ENCODE data around the gene SPRR4.

Gene SPRR4

DNA sequence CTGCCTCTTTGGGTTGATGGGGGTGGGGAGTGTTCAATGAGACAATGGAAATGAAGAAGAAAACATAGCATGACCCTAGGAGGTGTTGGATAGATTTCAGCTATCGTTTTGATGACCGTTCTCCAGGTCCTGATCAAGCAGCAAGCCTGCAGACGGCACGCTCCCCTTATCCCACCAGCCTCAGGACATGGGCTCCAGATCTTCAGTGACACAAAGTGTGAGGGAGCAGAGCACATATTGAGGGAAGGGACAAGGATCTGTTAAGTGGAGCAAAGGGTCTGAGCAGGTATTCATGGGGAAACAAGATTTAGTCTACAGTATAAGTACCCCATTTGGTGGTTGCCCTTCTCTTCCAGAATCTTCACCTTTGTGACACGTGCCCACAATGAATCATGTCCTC, 18.7 kb upstream of the SPRR4 start:
- Histone ChIP-seq H3K27ac (ENCODE audit: low read length) (no peak overlapping the region), H3K4me1 (ENCODE audit: control insufficient read depth, insufficient read depth, low read length) (no peaks in the 10 kb centered on the region), H3K27me3 (ENCODE audit: control insufficient read depth in 1 of 2, insufficient read depth in 2 of 2, low read length in 2 of 2) (peaks cover 0 to 2% of the 10 kb centered on the region in 2 donors)

DNA sequence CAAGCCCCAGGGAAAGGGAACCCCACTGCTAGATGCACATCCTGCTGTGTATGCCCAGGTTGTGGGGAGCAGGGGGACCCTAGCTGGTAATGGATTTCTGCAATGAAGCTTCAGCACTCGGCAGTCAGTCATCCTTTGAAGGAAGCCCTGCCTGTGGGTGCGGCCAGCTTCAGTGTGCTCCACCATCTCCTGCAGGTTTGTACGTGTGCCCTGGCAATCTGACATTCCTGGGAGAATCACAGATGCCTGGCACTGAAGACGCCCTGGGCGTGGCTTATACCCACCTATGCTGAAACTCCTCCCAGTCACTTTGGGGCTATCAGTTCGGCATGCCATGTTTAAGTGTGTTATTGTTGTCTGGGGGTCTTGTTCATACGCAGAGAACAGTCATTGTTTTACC, 16.7 kb upstream of the SPRR4 start:
- Histone ChIP-seq H3K4me3 (ENCODE audit: low read length in 2 of 2) (no peak overlapping the region), H3K27ac (ENCODE audit: low read length) (no peak overlapping the region), H3K27me3 (ENCODE audit: control insufficient read depth in 1 of 2, insufficient read depth in 2 of 2, low read length in 2 of 2) (peaks cover 0 to 2% of the 10 kb centered on the region in 2 donors), H3K36me3 (ENCODE audit: control insufficient read depth in 2 of 2, insufficient read depth in 2 of 2, low read length in 2 of 2) (no peaks in the 10 kb centered on the region), H3K9ac (ENCODE audit: low read length in 2 of 2) (no peak overlapping the region), H3K4me1 (ENCODE audit: control insufficient read depth, insufficient read depth, low read length) (no peaks in the 10 kb centered on the region), H3K9me3 (ENCODE audit: control insufficient read depth in 2 of 2, low read length in 2 of 2) (no peaks in the 10 kb centered on the region)

More for the DNA sequence above, 18.7 kb upstream of the SPRR4 start:
- Histone ChIP-seq H3K9me3 (ENCODE audit: control insufficient read depth in 2 of 2, low read length in 2 of 2) (no peaks in the 10 kb centered on the region), H3K9ac (ENCODE audit: low read length in 2 of 2) (no peak overlapping the region), H3K4me3 (ENCODE audit: low read length in 2 of 2) (no peak overlapping the region), H3K36me3 (ENCODE audit: control insufficient read depth in 2 of 2, insufficient read depth in 2 of 2, low read length in 2 of 2) (no peaks in the 10 kb centered on the region)

DNA sequence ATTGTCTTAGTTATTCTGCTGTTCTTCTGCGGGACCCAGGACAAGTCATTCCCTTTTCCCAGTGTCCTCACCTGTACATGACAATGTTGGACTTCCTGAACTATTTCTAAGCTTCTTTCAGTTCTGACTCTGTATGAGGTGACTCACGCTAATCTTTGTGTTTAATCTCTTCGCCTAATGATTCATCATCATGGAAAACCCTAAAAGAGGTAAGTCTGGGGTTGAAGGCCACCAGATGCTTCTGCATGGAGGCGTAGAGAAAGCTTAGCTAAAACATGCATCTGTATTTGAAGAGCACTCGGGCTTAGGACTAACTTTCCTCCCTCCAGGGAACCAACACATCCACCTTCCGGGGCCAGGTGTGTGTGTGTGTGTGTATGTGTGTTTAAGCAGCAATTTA, 16.0 kb upstream of the SPRR4 start:
- peaks cover 0 to 2% of the 10 kb centered on the region in 2 donors for H3K27me3 ChIP-seq (ENCODE audit: control insufficient read depth in 1 of 2, insufficient read depth in 2 of 2, low read length in 2 of 2)
- no peak overlapping the region for H3K9ac ChIP-seq (ENCODE audit: low read length in 2 of 2)
- no peak overlapping the region for H3K4me3 ChIP-seq (ENCODE audit: low read length in 2 of 2)
- no peaks in the 10 kb centered on the region for H3K9me3 ChIP-seq (ENCODE audit: control insufficient read depth in 2 of 2, low read length in 2 of 2)
- no peak overlapping the region for H3K27ac ChIP-seq (ENCODE audit: low read length)
- no peaks in the 10 kb centered on the region for H3K36me3 ChIP-seq (ENCODE audit: control insufficient read depth in 2 of 2, insufficient read depth in 2 of 2, low read length in 2 of 2)
- H3K4me1 ChIP-seq (ENCODE audit: control insufficient read depth, insufficient read depth, low read length), result no peaks in the 10 kb centered on the region

DNA sequence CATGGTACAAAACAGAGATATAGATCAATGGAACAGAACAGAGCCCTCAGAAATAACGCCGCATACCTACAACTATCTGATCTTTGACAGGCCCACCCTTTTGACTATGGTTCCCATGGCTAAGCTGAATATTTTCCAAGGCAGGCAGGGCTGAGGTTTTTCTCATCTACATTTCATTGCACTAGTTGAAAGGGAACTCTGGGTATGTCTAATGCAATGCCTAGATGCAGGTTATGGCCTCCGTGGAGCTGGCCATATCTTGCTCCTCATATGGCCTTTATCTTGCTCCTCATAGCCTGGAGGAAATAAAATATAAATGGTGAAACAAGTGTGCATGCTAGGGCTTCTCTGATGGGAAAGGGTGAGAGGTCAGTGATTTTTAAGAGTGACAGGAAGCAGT, 12.9 kb upstream of the SPRR4 start:
- no peak overlapping the region for H3K27ac ChIP-seq (ENCODE audit: low read length)
- H3K27me3 ChIP-seq (ENCODE audit: control insufficient read depth in 1 of 2, insufficient read depth in 2 of 2, low read length in 2 of 2), result no peaks in the 10 kb centered on the region
- H3K36me3 ChIP-seq (ENCODE audit: control insufficient read depth in 2 of 2, insufficient read depth in 2 of 2, low read length in 2 of 2), result no peaks in the 10 kb centered on the region
- H3K4me1 ChIP-seq (ENCODE audit: control insufficient read depth, insufficient read depth, low read length), result no peaks in the 10 kb centered on the region
- H3K9me3 ChIP-seq (ENCODE audit: control insufficient read depth in 2 of 2, low read length in 2 of 2), result no peaks in the 10 kb centered on the region
- no peak overlapping the region for H3K4me3 ChIP-seq (ENCODE audit: low read length in 2 of 2)
- H3K9ac ChIP-seq (ENCODE audit: low read length in 2 of 2), result no peak overlapping the region

DNA sequence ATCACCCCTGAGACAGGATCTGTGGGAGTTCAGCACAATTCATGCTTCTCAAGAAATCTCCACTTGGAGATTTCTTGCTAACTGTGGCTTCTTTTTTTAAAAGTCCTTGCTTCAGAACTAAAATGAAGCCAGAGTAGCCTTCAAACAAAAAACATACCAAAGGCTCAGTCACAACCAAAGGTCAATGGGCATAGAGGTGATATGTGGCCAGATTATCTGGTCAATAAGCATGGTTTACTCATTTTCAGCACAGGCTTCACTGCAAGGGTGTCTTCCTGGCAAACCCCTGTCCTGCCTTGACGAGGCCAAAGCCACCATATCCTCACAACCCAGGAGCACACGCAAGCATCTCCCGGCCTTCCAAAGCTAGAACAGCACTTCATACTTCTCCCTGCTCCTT, 11.2 kb upstream of the SPRR4 start:
- H3K27me3 ChIP-seq (ENCODE audit: control insufficient read depth in 1 of 2, insufficient read depth in 2 of 2, low read length in 2 of 2), result no peaks in the 10 kb centered on the region
- no peak overlapping the region for H3K4me3 ChIP-seq (ENCODE audit: low read length in 2 of 2)
- no peaks in the 10 kb centered on the region for H3K36me3 ChIP-seq (ENCODE audit: control insufficient read depth in 2 of 2, insufficient read depth in 2 of 2, low read length in 2 of 2)
- no peak overlapping the region for H3K27ac ChIP-seq (ENCODE audit: low read length)
- no peak overlapping the region for H3K9ac ChIP-seq (ENCODE audit: low read length in 2 of 2)
- no peaks in the 10 kb centered on the region for H3K4me1 ChIP-seq (ENCODE audit: control insufficient read depth, insufficient read depth, low read length)
- no peaks in the 10 kb centered on the region for H3K9me3 ChIP-seq (ENCODE audit: control insufficient read depth in 2 of 2, low read length in 2 of 2)

DNA sequence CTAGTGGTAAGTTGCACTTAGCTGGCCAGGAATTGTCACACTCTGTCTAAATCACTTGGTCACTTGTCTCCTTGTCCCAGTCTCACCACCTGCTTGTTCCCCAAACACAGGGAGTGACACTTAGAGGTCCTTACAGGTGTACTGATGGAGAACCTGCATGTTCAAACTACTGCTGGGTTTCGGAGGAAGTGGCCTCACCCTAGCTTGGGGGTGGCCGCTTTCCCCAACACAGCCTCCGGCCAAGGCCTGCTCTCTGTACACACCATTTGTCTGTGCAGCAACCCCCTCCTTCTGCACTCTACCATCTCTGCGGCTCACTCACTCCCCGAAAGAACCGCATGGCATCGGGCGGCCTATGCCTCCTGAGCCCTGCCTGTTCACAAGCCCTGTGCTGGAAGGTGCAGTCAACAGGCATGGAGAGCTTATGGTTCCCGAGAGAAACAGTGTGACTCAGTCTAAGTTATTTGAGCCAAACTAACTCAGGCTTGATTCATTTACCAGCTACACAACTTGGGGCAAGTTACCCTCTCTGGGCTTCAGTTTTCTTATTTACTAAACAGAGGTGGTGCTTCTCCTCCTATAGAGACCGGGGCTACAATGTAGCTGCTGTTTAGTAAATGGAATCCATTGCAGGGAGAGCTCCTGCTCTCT, 10.5 kb upstream of the SPRR4 start:
- H3K9ac ChIP-seq (ENCODE audit: low read length in 2 of 2), result no peak overlapping the region
- H3K27ac ChIP-seq (ENCODE audit: low read length), result no peak overlapping the region
- H3K9me3 ChIP-seq (ENCODE audit: control insufficient read depth in 2 of 2, low read length in 2 of 2), result no peaks in the 10 kb centered on the region
- no peaks in the 10 kb centered on the region for H3K4me1 ChIP-seq (ENCODE audit: control insufficient read depth, insufficient read depth, low read length)
- no peaks in the 10 kb centered on the region for H3K36me3 ChIP-seq (ENCODE audit: control insufficient read depth in 2 of 2, insufficient read depth in 2 of 2, low read length in 2 of 2)
- no peaks in the 10 kb centered on the region for H3K27me3 ChIP-seq (ENCODE audit: control insufficient read depth in 1 of 2, insufficient read depth in 2 of 2, low read length in 2 of 2)
- H3K4me3 ChIP-seq (ENCODE audit: low read length in 2 of 2), result no peak overlapping the region

DNA sequence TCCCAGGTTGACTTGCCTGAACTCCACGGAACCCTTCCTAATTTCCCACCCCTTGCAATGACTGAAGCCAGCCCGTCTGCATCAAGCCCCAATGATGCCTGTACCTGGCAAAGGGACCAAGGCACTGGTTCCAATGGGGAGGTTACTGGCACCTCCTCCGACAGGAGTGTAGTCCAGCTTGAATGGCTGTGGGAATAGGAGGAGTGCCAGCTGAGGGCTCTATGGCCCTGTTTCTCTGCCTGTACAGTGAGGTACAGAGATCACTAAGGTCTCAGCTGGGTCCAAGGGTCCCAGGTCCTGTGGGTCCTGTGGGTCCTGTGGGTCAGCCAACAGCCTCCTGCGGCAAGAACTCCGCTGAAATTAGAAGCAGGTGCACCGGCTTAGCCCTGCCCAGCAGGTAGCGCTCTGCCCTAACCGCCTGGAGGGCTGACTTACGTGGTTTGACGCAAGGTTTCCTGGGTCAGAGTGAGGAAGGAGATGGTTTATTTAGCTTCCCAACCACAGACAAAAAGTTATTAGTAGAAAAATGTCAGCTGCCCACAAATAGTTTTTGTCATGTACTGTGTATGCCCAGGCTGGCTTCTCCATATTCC, 9.9 kb upstream of the SPRR4 start:
- Histone ChIP-seq H3K4me3 (ENCODE audit: low read length in 2 of 2) (no peak overlapping the region), H3K9me3 (ENCODE audit: control insufficient read depth in 2 of 2, low read length in 2 of 2) (no peaks in the 10 kb centered on the region), H3K27ac (ENCODE audit: low read length) (no peak overlapping the region), H3K4me1 (ENCODE audit: control insufficient read depth, insufficient read depth, low read length) (no peaks in the 10 kb centered on the region), H3K36me3 (ENCODE audit: control insufficient read depth in 2 of 2, insufficient read depth in 2 of 2, low read length in 2 of 2) (no peaks in the 10 kb centered on the region), H3K27me3 (ENCODE audit: control insufficient read depth in 1 of 2, insufficient read depth in 2 of 2, low read length in 2 of 2) (no peaks in the 10 kb centered on the region), H3K9ac (ENCODE audit: low read length in 2 of 2) (no peak overlapping the region)

DNA sequence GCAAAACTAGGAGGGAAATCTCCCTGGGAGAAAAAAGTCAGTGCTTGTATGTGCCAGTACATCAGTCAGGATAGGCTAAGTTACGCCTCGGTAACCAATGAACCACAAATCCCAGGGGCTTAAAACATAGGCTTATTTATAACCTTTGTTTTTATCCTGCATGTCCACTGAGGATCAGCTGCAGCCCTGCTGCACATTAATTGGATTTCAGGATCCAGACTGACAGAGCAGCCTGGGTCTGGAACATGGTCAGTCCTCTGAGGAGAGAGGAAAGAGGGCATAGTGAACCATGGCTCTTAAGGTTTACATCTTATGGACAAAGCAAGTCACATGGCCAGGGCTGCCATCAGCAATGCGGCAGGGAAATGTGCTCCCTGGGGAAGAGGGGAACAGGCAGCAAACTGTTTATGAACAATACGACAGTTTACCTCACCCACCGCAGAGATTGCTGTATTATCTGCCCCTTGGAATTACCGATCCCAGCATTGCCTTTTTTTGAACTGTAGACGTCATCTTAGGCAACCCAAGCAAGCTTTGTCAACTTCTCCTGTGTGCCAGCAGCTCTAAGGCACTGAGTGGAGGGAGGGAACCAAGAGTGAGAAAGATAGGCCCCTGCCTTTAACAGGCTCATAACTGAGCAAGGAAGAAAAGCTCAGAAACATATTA, 9.1 kb upstream of the SPRR4 start:
- no peaks in the 10 kb centered on the region for H3K27me3 ChIP-seq (ENCODE audit: control insufficient read depth in 1 of 2, insufficient read depth in 2 of 2, low read length in 2 of 2)
- H3K36me3 ChIP-seq (ENCODE audit: control insufficient read depth in 2 of 2, insufficient read depth in 2 of 2, low read length in 2 of 2), result no peaks in the 10 kb centered on the region
- no peaks in the 10 kb centered on the region for H3K4me1 ChIP-seq (ENCODE audit: control insufficient read depth, insufficient read depth, low read length)
- no peak overlapping the region for H3K27ac ChIP-seq (ENCODE audit: low read length)
- H3K9me3 ChIP-seq (ENCODE audit: control insufficient read depth in 2 of 2, low read length in 2 of 2), result no peaks in the 10 kb centered on the region
- no peak overlapping the region for H3K4me3 ChIP-seq (ENCODE audit: low read length in 2 of 2)
- H3K9ac ChIP-seq (ENCODE audit: low read length in 2 of 2), result no peak overlapping the region

DNA sequence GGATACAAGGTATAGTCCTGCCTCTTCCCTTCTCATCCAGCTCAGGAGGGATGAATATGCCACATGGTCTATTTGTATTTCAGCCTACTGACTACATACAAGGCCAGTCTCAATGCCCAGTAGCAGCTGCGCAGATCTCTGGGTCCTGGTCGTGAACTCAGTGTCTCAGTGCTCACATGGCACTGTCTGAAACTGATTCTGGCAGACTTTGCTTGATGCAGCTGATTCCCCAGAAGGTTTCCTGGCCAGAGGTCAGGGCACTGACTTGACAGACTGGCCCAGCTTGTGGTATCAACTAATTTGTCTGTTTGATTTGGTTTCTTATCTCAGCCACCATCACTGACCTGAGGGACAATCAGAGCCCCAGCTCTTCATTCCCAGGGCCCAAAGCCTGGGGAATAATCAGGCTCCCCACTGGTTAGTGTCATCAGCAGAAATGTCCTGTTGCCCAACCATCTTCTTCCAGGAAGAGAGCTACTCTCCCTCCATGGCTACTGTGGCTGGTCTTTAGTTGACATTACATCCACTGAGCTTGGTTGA, 7.5 kb upstream of the SPRR4 start:
- Histone ChIP-seq H3K27me3 (ENCODE audit: control insufficient read depth in 1 of 2, insufficient read depth in 2 of 2, low read length in 2 of 2) (no peaks in the 10 kb centered on the region), H3K4me1 (ENCODE audit: control insufficient read depth, insufficient read depth, low read length) (no peaks in the 10 kb centered on the region), H3K27ac (ENCODE audit: low read length) (no peak overlapping the region), H3K9ac (ENCODE audit: low read length in 2 of 2) (no peak overlapping the region), H3K36me3 (ENCODE audit: control insufficient read depth in 2 of 2, insufficient read depth in 2 of 2, low read length in 2 of 2) (no peaks in the 10 kb centered on the region), H3K9me3 (ENCODE audit: control insufficient read depth in 2 of 2, low read length in 2 of 2) (no peaks in the 10 kb centered on the region), H3K4me3 (ENCODE audit: low read length in 2 of 2) (no peak overlapping the region)

DNA sequence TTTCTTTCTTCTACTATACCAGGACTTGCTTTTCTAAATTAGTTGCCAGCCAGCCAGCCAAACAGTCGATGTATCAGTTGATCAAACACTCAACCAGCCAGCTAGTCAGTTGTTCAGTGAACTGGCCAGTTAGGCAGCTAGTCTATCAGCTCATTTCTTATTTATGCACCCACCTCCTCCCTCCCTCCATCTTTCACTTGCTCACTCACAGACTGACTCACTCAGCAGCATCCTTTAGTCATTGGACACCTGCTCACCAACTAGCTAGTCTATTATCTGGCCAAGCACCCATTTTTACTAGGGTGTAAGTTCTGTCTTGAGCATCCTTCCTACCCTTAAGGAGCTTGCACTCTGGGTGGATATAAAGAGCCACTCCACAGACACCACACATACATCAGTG, 5.9 kb upstream of the SPRR4 start:
- Histone ChIP-seq H3K9ac (ENCODE audit: low read length in 2 of 2) (no peak overlapping the region), H3K27ac (ENCODE audit: low read length) (no peak overlapping the region), H3K27me3 (ENCODE audit: control insufficient read depth in 1 of 2, insufficient read depth in 2 of 2, low read length in 2 of 2) (no peaks in the 10 kb centered on the region), H3K36me3 (ENCODE audit: control insufficient read depth in 2 of 2, insufficient read depth in 2 of 2, low read length in 2 of 2) (no peaks in the 10 kb centered on the region), H3K4me1 (ENCODE audit: control insufficient read depth, insufficient read depth, low read length) (no peaks in the 10 kb centered on the region), H3K4me3 (ENCODE audit: low read length in 2 of 2) (no peak overlapping the region), H3K9me3 (ENCODE audit: control insufficient read depth in 2 of 2, low read length in 2 of 2) (no peaks in the 10 kb centered on the region)

DNA sequence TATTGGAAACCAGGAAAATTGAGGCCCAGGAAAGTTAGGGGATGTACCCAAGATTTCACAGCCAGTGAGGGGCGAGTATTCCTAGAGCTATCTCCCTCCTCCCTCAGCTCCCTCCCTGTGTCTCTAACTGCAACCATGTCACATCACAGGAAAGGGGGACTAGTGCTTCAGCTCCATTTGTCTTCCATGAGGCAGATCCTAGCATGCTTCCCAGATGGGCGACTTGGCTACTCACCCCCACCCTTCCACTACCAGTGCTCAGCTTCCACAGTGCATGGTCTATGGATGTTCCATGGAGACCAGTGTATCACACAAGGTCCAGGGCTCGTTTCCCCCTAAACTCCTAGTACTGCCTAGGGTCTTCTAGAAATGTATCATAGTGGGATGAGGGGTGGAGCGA, 4.6 kb upstream of the SPRR4 start:
- no peaks in the 10 kb centered on the region for H3K27me3 ChIP-seq (ENCODE audit: control insufficient read depth in 1 of 2, insufficient read depth in 2 of 2, low read length in 2 of 2)
- H3K36me3 ChIP-seq (ENCODE audit: control insufficient read depth in 2 of 2, insufficient read depth in 2 of 2, low read length in 2 of 2), result no peaks in the 10 kb centered on the region
- H3K4me3 ChIP-seq (ENCODE audit: low read length in 2 of 2), result no peak overlapping the region
- H3K27ac ChIP-seq (ENCODE audit: low read length), result no peak overlapping the region
- no peaks in the 10 kb centered on the region for H3K9me3 ChIP-seq (ENCODE audit: control insufficient read depth in 2 of 2, low read length in 2 of 2)
- no peak overlapping the region for H3K9ac ChIP-seq (ENCODE audit: low read length in 2 of 2)
- H3K4me1 ChIP-seq (ENCODE audit: control insufficient read depth, insufficient read depth, low read length), result no peaks in the 10 kb centered on the region

Data from stomach smooth muscle (tissue), 2 donors.